ENCODE measurements around the gene TMEM271.
"Not testable (repeated sequence)": the region's sequence is repeated elsewhere in the genome, so short reads cannot be mapped to it uniquely, and the experiment has no call there.

The TMEM271 gene

DNA sequence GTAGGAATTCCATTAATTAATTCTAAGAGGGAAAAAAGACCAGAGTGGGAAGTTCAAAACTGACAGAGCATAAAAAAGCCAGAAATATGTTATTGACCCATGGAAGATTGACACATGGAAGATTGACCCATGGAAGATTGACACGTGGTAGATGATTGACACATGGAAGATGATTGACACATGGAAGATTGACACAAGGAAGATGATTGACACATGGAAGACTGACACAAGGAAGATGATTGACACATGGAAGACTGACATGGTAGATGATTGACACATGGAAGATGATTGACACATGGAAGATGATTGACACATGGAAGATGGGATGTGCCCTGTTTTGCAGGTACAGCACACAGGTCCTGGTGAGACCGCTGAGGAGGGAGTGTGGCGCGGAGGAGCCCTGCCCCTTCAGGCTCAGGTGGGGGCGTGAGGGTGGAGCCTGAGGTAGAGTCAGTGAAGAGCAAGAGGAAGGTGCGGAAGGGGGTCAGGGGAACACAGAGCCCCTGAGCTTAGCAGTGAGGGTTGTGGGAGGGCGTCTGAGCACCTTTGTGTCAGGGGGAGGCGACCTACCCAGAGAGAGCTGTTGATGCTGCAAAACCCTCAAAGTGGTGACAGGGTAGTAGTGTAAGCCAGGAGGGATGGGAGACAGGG, 33.4 kb upstream of the TMEM271 start:
- no peak for DNase-seq

DNA sequence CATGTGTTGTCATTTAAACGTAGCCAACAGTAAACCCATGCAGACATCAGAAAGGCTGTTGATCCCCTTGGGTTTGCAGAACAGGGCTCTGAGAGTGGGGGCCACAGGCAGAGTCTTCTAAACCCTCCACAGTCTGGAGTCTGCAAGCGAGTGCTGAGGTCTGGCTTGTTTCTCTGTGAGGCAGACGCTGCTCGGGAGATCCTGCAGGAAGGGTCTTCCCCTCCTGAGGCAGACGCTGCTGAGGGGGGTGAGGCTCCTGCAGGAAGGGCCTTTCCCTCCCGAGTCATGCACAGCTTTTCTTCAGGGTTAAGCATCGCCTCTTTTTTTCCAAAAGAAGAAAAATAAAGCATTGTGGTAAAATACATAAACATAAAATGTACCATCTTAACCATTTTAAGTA, 32.1 kb upstream of the TMEM271 start:
- no peak for DNase-seq

DNA sequence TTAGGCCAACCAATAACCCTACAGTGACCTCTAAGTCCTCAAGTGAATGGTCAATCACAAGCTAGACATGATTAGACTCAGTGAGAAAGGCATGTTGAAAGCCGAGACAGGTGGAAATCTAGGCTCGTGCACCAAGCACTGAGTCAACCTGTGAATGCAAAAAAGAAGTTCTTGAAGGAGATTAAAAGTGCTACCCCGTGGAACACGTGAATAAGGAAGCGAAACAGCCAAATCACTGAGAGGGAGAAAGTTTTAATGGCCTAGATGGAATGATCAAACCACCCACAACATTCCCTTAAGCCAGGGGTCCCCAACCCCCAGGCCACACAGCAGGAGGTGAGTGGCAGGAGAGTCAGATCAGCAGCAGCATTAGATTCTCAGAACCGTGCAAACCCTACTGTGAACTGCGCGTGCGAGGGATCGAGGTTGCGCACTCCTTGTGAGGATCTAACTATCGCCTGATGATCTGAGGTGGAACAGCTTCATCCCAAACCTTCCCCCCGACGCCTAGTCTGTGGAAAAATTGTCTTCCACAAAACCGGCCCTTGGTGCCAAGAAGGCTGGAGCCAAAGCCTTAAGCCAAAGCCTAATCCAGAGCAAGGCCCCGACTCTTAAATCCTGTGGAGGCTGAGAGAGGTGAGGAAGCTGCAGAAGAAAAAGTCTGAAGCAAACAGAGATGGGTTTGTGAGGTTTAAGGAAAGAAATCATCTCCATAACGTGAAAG, 29.8 kb upstream of the TMEM271 start:
- no peak for DNase-seq

DNA sequence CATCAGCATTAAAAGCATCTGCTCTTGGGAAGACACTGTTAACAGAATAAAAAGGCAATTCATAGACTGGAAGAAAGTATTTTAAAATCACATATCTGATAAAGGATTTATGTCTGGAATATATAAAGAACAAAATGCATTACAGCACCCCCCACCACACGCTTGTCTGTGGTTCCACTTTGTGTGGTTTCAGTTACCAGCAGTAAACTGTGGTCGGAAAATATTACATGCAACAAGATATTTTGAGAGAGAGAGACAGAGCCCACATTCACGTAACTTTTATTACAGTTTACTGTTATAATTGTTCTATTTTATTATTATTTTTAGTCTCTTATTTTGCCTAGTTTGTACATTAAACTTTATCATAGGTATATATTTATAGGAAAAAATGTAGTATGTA, 28.0 kb upstream of the TMEM271 start:
- peak in 1 of 2 experiments; percentile 35 for DNase-seq

DNA sequence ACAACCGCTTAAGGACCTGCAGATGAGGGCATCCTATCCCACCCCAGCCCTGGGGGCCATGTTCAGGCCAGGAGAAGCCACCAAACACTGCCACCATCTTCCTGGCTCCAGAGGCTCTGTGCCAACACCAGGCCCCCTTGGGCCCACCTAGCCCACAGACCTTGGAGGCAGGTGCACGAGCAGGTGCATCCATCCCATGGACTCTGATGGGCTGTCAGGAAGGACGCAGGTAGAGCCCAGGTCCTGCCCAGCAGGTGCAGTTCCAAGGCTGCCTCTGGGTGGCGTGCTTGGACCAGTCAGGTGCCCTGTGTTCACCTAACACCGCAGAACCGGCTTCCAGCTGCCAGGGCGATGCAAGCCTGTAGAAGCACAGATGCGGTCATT, 26.5 kb upstream of the TMEM271 start:
- peak; percentile 86 to 88 for DNase-seq

DNA sequence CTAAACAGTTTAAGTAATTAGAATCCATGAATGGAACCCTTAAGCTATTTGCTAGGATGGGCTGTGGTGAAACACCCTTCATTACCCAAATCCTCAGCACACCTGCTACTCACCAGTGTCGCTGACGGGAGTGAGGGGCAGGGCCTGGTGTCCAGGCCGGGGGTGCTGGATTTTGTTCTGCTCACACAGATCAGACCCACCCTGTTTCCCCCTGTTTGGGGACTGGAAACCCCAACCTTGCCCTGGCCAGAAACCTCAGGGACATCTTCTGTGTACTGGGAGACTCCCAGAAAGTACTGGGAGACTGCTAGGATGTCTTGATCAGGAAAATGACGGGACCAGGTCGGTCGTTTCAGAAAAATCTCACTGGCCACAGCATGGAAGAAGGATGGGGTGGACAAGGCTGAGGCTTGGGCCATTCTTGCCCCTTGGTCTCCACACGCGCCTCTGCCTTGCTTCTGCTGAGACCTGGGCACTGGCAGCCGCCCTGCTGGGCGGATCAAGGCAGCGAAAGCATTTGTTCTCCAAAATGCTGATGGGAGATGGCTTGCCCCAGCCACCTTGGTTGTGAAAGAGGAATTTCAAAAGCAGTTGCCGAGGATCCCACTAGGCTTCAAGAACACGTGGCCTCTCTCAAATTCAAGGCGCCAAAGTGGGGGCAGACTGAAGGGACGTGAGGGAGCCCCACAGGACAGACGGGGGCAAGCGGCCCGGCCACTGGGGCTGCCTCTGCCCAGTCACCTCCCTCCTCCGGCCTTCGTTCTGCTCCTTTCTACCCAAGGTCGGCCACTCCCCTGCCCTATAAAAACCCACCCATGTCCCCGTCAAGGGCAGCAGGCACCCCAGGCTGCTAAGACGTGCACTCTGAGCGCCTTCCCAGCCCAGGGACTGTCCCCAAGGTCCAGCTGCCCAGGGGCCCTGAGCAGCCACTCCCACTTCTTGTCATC, 25.8 kb upstream of the TMEM271 start:
- DNase-seq, result no peak

DNA sequence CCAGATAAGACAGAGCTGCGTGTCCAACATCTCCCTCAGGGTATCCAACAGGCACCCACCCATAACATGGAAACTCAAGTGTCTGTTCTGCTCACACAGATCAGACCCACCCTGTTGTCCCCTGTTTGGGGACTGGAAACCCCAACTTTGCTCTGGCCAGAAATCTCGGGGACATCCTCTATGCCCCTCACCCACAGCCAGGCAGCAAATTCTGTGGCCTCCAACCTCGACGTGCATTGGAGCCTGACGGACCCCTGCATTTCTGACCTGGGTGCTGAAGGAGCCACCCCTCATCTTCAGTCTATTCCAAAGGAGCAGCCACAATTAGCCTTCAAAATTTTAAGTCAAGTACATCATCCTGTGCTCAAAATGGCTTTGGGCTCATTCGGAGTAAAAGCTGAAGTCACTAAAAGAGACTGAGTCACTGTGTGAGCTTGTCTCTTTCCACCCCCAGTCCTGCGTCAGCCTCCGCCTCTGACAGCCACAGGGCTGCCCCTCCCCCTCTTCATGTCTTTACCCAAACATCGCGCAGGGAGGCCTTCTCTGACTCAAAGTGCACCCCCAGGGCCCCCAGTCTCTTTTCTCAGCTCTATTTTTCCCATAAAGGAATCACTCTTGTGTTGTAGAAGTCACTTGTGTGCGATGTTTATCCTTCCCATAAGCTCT, 24.9 kb upstream of the TMEM271 start:
- DNase-seq, result peak; percentile 73 to 77

DNA sequence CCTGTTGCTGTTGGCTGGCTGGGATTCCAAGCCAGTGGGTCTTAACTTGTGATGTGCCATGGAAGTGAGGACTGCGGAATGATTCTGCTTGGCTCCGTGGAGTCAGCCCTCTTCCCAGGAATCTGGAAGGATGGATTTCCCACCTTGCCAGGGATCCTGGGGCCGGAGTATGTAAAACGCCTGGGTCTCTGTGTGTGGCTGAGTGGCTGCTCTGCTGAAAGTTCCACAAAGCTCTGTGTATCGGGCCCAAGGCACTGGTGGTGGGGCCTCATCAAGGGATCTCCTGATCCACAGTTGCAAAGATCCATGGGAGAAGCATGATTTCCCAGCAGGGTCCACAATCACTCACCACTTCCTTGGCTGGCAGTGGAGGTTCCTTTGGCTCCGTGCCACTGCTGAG, 24.1 kb upstream of the TMEM271 start:
- no peak for DNase-seq

DNA sequence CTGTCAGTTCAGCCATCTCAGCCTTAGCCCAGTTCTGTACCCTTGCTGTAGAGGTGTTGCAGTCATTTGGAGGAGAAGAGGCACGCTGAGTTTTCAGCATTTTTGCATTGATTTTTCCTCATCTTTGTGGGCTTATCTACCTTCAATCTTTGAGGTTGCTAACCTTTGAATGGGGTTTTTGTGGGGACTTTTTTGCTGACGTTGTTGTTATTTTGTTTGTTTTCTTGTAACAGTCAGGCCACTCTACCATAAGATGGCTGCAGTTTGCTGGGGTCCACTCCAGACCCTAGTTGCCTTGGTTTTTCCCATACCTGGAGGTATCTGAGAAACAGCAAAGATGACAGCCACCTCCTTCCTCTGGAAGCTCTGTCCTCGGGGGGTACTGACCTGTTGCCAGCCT, 22.8 kb upstream of the TMEM271 start:
- no peak for DNase-seq

DNA sequence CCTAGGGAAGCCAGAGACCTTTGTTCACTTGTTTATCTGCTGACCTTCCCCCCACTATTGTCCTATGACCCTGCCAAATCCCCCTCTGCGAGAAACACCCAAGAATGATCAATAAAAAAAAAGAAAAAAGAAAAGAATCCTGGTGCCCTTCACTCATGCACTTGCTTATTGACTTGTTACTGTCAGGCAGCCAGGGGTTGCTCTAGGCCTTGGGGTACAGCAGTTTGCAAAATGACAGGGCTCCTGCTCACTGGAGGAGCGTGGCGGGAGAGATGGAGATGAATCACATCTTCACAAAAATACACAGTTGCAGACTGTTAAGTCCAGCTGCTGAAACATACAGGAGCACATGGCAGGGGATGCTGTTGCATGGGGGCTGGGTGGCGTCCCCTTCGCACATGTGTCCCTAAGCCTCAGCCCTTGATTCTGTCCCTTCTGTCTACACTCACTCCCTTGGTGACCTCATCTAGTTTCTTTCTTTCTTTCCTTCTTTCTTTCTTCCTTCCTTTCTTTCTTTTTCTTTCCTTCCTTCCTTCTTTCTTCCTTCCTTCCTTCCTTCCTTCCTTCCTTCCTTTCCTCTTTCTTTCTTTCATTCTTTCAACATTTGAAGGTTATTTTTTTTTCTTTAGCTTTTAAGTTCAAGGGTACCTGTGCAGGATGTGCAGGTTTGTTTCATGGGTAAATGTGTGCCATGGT, 16.9 kb upstream of the TMEM271 start:
- no peak for DNase-seq

DNA sequence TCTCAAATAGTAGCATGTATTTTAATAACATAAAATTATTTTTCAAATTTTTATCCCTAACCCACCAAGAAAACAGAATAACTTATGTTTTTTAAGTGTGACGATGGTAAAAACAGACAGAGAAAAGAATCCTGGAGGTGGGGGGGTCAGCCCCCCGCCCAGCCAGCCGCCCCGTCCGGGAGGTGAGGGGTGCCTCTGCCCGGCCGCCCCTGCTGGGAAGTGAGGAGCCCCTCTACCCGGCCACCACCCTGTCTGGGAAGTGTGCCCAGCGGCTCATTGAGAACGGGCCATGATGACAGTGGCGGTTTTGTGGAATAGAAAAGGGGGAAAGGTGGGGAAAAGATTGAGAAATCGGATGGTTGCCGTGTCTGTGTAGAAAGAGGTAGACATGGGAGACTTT, 16.1 kb upstream of the TMEM271 start:
- DNase-seq, result not testable (repeated sequence)

DNA sequence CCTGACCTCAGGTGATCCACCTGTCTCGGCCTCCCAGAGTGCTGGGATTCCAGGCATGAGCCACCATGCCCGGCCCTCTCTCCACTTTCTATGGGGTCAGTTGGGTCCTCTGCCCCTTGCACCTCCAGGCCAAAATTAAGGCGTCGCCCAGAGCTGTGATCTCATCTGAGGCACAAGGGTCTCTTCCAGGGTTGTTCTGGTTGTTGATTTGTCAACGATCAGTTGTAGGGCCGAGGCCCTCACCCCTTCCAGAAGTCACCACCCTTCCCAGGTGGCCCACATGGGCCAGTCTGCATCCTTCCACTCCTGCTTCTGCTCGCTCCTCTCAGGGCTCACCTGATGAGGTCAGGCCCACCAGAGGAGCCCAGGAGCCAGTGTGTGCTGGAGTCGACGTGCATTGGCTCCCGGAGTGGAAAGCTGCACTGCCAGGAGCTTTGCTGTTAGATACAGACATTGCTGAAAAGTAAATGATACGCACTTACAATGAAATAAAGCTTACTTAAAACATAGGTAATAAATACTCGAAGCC, 14.3 kb upstream of the TMEM271 start:
- no peak for DNase-seq

DNA sequence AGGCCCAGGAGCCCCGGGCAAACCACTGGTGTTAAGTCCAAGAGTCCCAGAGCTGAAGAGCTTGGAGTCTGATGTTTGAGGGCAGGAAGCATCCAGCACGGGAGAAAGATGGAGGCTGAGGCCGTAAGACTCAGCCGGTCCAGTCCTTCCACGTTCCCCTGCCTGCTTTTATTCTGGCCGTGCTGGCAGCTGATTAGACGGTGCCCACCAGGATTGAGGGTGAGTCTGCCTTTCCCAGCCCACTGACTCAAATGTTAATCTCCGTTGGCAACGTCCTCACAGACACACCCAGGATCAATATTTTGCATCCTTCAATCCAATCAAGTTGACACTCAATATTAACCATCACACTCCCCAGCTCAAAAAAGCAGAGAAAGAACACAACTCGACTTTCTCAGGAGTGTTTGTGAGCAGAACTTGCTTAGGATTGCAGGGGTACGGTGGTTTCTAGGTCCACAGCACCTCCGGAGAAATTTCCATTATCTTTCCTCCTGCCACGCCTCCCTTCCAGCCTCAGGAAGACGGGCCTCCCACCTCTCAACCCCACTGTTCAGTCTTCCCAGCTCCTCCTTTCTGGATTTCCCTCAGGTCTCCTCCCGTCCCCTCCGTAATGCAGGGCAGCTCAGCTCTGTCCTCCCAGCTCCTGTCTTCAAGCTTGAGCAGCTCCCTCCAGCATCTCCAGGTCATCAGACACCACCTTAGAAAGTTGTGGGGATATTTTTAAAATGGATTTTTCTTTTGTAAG, 13.3 kb upstream of the TMEM271 start:
- DNase-seq, result no peak

DNA sequence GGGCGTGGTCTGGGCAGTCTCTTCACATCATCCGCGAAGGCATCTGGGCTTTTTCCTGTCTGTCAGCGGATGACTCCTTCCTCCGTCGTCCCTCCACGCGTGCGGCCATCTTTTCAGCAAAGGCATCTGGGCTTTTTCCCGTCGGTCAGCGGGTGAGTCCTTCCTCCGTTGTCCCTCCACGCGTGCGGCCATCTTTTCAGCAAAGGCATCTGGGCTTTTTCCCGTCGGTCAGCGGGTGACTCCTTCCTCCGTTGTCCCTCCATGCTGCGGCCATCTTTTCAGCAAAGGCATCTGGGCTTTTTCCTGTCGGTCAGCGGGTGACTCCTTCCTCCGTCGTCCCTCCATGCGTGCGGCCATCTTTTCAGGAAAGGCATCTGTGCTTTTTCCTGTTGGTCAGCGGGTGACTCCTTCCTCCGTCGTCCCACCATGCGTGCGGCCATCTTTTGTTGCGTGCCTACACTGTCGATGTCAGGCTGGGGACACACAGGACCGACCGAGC, 12.3 kb upstream of the TMEM271 start:
- DNase-seq, result no peak

DNA sequence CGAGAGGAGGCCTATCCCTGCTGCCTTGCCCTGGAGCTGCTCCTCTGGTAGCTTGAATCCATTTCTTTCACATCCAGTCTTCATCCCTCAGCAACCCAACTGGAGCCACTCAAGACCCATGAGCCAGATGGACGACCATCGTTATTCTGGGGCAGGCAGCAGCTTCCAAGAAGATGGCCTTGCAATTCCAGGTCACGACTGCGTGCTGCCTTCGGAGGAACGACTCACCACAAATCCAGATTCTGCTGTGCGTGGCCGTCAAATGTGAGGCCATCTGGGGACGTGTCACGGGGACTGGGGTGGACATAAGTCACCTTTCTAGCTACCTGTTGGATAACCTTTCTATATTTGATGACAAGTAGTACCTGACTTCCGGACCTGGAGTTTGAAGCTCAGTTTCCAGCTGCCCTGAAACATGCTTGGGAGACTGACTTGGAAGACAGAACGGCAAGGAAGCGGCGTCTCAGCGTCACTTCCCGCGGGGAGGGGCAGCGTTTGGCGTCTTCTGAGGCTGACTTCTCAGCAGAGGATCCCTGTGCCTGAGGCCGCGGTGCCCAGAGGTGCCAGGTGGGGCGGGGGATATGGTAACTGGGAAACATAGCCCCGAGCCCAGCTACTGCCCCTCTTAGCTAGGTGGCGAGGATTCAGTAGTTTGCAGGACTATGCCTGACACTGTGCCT, 11.7 kb upstream of the TMEM271 start:
- DNase-seq, result no peak

DNA sequence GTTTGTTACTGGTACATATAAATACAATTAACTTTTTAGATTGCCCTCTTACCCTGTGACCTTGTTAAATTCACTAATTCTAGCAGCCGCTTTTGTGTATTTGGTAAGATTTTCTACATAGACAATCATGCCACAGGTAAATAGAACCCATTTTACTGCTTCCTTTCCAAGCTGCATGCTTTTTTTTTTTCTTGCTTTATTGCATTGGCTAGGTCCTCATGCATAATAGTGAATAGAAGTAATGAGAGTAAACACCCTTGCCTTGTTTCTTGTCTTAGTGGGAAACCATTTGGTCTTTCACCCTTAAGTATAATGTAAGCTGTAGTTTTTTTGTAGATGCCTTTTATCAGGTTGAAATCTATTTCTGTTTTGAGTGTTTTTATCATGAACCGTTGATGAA, 7.7 kb upstream of the TMEM271 start:
- DNase-seq, result no peak

DNA sequence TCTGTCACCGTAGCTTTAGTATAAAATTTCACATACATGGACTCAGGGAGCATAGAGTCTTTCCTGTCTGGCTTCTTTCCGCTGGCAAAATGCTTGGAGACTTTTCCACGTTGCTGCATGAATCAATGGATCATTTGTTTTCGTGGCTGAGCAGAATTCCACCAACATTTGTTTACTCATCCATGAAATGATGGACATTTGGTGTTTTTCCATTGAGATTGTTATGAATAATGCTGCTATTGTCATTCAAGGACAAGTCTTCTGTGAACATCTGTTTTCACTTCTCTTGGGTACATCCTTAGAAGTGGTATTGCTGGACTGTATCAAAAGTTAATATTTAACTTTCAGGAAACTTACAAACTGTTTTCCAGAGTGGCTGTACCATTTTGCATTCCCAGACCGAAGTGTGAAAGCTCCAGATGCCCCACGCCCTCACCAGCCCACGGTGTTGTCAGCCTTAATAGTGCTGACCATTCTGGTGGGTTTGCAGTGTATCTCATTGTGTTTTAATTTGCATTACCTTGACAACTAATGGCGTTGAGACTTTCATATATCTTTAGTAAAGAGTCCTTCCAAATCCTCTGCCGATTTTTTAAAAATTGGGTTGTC, 5.8 kb upstream of the TMEM271 start:
- no peak for DNase-seq

DNA sequence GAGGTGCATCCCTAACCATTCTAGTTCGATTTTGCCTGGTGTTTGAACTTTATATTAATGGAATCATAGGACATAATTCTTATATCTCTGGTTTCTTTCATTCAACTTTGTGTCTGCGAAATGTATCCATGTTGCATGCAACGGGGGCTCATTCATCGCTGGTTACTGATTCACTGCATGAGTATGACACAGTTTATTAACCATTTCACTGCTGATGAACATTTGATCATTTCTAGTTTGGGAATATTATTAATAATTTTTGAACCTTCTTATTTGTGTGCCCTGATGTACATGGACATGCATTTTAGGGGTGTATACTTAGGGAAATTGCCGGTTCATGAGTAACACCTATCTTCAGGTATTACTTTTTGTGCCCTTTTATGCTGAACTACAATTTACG, 5.1 kb upstream of the TMEM271 start:
- no peak for DNase-seq

DNA sequence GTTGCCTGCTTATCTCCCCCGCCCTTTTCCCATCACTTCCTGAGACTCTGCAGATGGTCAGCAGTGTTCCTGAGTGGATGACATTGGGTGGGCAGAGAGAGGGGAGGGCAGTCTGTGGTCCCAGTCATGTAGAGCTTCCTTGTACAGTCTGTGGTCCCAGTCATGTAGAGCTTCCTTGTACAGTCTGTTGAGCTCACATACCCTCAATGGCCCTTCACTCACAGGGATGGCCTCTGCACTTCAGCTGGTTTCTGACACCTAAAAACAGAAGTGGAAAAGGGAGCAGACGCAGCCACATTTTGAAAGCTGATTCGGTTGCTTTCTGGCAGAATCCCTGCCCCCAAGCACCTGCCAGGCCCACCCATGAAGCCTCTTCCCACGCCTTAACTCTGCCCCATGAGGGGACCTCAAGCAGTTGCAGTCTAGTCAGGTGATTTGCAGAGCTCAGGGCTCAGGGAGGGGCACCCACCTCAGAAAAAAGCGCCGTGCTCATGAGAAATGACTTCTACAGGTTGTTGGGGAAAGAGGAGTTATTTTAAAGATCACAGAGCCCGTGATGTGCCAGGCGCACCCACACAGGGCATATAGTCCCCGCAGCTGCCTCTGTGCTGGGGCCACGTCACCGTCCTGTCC, 3.6 kb upstream of the TMEM271 start:
- no peak for DNase-seq

Data from activated T-cell treated with anti-CD3 and anti-CD28 coated beads, Interleukin-2, amount 50 U/mL, for 48 hours (primary cell).